NCI-H2081 (cell line): Measurements from ENCODE around the gene ZNF385B.

Experiments used
- DNase-seq, 2 experiments: peaks; one replicate each; lab custom pipeline; 2025; lab: John Stamatoyannopoulos, UW

ZNF385B gene

DNA sequence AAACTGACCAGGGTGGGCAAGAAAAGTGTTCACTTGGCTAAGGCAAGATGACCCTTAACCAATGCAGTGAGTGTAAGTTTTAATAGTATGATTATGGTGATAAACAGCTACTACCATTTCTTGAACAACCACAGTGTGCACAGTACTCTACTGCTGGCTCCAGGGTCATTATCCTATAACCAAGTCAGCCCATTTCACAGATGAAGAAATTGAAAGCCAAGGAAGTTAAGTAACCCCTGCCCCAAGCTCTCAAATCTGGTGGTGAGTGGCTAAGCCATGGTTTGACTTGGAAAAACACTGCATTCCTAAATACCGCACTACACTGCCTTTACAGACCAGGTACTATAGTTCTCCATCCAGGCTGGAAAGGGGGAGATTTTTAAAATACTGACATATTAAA lies 5.7 kb downstream of the ZNF385B start:
- DNase-seq = no peak

- DNase-seq = no peak
Measured at GRCh38 chr2:179854891-179855290, 6.5 kb downstream of the ZNF385B start.

GRCh38 chr2:179853108-179853507 lies 8.3 kb downstream of the ZNF385B start:
- no peak for DNase-seq

GRCh38 chr2:179850188-179850587 lies 11.2 kb downstream of the ZNF385B start:
- DNase-seq = no peak

- no peak for DNase-seq
Measured at GRCh38 chr2:179849719-179850118, 11.7 kb downstream of the ZNF385B start.

DNA sequence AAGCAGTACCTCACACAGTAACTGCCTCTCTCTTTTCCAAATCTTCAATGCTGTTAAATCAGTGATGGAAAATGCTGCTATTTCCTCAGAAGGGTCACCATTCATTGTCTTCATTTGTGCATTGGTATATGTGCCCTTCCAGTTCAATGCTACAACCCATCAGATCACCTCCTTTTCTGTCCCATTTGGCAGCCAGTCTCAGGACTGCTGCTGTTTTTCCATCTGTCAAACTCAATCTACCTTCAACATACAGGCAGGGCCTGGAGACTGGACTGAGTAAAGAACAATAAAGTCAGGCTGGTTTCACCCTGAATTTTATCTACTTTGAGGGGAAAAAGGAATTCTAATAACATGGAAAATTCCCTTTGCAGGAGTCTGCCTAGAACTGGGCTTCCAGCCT lies 17.9 kb downstream of the ZNF385B start:
- DNase-seq = no peak

DNA sequence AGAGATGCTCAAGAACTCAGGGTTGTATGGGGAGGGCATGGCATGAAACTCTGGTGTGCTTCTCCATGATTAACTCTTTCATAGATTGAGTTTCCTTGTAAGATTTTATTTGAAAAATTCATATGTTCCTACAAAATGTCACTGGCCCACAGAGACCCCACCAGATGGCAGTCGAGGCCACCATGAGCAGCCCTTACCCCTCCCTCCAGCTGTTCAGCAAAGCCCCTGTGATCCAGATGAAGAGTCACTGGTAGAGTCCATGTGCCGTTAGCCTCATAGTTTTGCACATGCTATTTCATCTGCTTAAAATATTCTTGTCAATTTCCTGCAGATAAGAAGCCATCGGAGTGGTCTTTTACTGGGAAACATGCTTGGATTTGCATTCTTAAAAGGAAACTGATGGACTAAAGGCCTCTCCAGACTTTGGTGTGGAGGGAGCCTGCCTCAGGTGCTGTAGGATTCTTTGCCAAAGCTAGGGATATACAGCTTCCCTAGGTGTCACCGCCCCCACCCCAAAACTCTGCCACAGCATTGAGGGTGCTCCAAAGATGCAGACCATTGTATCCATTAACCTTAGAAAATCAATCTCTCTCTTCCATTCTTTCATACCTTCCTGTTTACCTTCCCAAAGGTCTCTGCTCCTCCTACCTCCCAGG lies 18.8 kb downstream of the ZNF385B start:
- no peak for DNase-seq

DNA sequence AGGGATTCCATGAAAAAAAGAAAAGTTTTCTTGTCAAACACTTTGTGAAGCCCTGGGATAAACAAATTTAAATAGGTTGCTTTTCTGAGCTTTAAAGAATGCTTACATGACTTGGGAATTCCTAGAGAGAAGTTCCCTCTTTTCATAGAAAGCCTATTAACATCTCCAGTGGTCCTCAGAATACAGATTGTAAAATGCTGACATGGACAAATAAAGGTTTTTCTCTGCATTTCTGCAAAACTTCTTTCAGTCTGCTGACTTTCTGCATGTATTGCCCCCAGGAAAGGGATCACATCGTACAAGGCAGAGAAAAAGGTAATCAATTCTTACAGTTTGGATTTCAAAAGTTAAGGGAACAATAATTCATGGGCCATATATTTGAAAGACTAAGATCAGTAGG lies 20.6 kb downstream of the ZNF385B start:
- DNase-seq = no peak

- DNase-seq = no peak
Measured at GRCh38 chr2:179837408-179837807, 24.0 kb downstream of the ZNF385B start.

GRCh38 chr2:179830043-179830787 lies 31.2 kb downstream of the ZNF385B start:
- DNase-seq = no peak

DNA sequence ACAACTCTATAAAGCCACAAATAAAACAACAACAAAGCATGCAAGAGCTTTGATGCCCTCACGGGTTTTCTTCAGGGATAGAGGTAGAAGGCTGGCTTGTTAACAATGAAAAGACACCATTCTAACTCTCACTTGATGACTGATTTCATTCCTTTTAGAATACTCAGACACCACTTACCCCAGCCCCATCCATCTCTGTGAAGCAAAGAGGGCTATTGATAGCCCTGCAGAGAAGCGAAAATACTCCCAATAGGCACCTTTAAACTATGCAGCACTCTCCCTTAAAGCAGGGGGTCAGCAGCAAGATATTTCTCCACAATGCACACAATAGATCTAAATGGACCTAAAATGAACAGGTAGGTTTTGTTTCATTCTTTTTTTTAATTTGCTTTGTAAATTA lies 35.1 kb downstream of the ZNF385B start:
- DNase-seq = no peak

DNA sequence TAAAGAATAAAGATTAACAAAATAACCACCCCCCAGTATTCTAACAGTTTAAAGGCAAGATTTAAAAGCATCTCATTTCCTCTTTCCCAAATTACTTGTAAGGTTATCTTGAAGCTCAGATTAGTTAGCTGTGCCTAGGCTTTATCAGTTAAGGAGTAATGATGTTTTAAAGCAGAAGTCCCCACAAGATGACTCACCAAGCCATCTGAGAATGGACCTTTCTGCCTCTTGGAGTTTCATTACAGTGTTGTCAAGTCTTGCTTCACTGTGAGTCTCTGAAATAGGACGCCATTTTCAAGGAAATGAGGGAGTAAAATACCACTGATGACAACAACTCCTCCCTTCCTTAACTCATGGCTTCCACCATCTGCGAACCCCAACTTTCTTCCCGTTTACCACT lies 35.9 kb downstream of the ZNF385B start:
- DNase-seq = no peak

DNA sequence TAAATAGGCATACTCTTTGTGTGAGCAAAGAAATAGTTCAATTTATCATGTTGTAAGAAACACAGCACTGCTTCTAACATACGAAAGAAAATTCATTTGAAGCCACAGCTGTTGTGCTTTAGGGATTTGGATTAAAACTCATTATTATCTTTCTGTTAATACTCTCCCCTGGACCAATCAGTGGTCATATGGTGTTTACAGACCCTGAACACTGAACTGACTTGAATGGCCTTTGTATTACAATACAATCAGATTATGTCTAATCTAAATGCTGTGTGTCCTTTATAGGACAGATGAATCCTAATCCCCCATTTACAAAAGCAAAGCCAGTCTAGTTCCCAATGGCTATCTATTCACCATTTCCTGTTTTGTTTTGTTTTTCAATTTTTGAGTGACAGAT lies 36.5 kb downstream of the ZNF385B start:
- DNase-seq = no peak

DNA sequence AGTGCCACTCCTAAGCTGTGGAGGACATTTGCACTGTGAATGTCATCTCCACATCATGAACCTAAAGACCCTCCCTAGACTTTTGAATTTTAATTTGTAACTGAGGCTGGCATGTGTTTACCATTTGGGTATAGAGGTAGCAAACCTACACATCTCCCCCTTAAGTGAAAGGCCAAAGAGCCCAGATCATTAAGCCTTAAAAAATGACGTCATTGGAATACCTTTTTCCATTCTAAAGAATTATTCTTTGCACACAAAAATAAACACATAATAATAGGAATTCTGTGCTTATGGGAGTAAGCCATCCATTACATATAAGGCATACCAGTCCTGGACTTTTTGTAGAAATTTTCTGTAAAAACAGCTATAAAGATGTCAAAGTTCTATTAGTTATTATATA lies 38.9 kb downstream of the ZNF385B start:
- DNase-seq = no peak

GRCh38 chr2:179818546-179818945 lies 42.9 kb downstream of the ZNF385B start:
- DNase-seq = no peak

- no peak for DNase-seq
Measured at GRCh38 chr2:179817181-179817841, 44.1 kb downstream of the ZNF385B start.

GRCh38 chr2:179814050-179814449 lies 47.4 kb downstream of the ZNF385B start:
- no peak for DNase-seq

DNA sequence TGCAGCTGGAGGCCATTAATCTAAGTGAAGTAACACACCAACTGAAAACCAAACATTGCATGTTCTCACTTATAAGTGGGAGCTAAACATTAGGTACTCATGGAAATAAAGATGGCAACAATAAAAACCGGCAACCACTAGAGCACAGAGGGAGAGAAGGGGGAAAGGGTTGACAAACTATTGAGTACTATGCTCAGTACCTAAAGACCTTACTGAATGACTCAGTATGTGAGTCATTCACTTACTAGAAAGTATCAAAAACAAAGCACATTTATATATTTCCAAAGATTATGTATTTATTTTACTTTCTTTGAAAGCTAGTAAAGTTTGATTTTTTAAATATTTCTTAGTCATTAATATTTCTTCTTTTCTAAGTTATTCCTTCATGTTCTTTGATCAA lies 48.9 kb downstream of the ZNF385B start:
- no peak for DNase-seq

- DNase-seq = no peak
Measured at GRCh38 chr2:179811042-179811441, 50.4 kb downstream of the ZNF385B start.

GRCh38 chr2:179809606-179810005 lies 51.8 kb downstream of the ZNF385B start:
- no peak for DNase-seq

- no peak for DNase-seq
Measured at GRCh38 chr2:179805001-179805400, 56.4 kb downstream of the ZNF385B start.

GRCh38 chr2:179804206-179804605 lies 57.2 kb downstream of the ZNF385B start:
- no peak for DNase-seq
